CD14-positive monocyte (primary cell): ENCODE results near the gene DLGAP1. TPM values are rescaled to one million over a fixed set of nuclear protein-coding genes. Genes with fewer than 3 reads are reported as not detected.
"Not testable (repeated sequence)": the region's sequence is repeated elsewhere in the genome, so short reads cannot be mapped to it uniquely, and the experiment has no call there.

ENCODE experiments used
- DNase-seq, 3 donors: peaks; one replicate each; pipeline ENCODE4 v3.0.0-alpha.2; 2011 to 2022
- H2AFZ ChIP-seq: 2 replicates; pipeline ENCODE4 v1.6.0; 2012; ENCODE audit warnings: mild to moderate bottlenecking, low read depth, low read length, inconsistent platforms; ENCODE audit not compliant: insufficient read depth, poor library complexity, severe bottlenecking
- H3K27ac ChIP-seq, 2 donors: 1 replicate in 1 of 2; 2 replicates in 1 of 2; pipeline ENCODE4 v1.5.1; 2012 to 2013; ENCODE audit warnings: low read length in 2 of 2, control low read depth in 1 of 2, inconsistent platforms in 1 of 2, low read depth in 1 of 2, mild to moderate bottlenecking in 1 of 2
- H3K27me3 ChIP-seq, 2 donors: one replicate each; pipeline versions ENCODE4 v1.6.0 to v1.6.1; 2011 to 2013; ENCODE audit warnings: low read length in 2 of 2; ENCODE audit not compliant: control insufficient read depth in 2 of 2, insufficient read depth in 2 of 2
- H3K36me3 ChIP-seq, 2 donors: replicated peaks in 1 of 2; 1 replicate in 1 of 2; 2 replicates in 1 of 2; pipeline versions ENCODE4 v1.5.1 to v1.6.1; 2012 to 2013; ENCODE audit warnings: low read length in 2 of 2, control low read depth in 1 of 2, inconsistent platforms in 1 of 2, mild to moderate bottlenecking in 1 of 2; ENCODE audit not compliant: insufficient read depth in 2 of 2, control insufficient read depth in 1 of 2
- H3K4me1 ChIP-seq, 2 donors: 1 replicate in 1 of 2; 2 replicates in 1 of 2; pipeline versions ENCODE4 v1.5.1 to v1.6.1; 2012 to 2013; ENCODE audit warnings: low read length in 2 of 2, control low read depth in 1 of 2, inconsistent platforms in 1 of 2, mild to moderate bottlenecking in 1 of 2, moderate library complexity in 1 of 2; ENCODE audit not compliant: insufficient read depth in 2 of 2, control insufficient read depth in 1 of 2
- H3K4me2 ChIP-seq: replicated peaks from 2 replicates; pipeline ENCODE3; 2012; ENCODE audit warnings: low read length, moderate library complexity, mild to moderate bottlenecking; ENCODE audit not compliant: poor library complexity, severe bottlenecking; ENCODE audit errors: extremely low read depth
- H3K4me3 ChIP-seq, 3 experiments: fragments of 200-600 bp in 1 of 3; sonication (generic) in 1 of 3; replicated peaks in 1 of 3; 1 replicate in 2 of 3; 2 replicates in 1 of 3; pipeline ENCODE4 v1.5.1; 2011 to 2013; ENCODE audit warnings: low read length in 3 of 3, mild to moderate bottlenecking in 3 of 3, control low read depth in 2 of 3, low read depth in 2 of 3, inconsistent platforms in 1 of 3, moderate library complexity in 1 of 3
- H3K79me2 ChIP-seq: 2 replicates; pipeline ENCODE4 v1.6.0; 2012; ENCODE audit warnings: mild to moderate bottlenecking, control low read depth, inconsistent platforms, low read length, moderate library complexity; ENCODE audit not compliant: insufficient read depth
- H3K9ac ChIP-seq: 2 replicates; pipeline ENCODE4 v1.6.0; 2017; ENCODE audit warnings: low read length, mild to moderate bottlenecking; ENCODE audit not compliant: insufficient read depth, poor library complexity, severe bottlenecking
- H3K9me3 ChIP-seq, 2 donors: replicated peaks in 1 of 2; 1 replicate in 1 of 2; 2 replicates in 1 of 2; pipeline versions ENCODE4 v1.5.1 to v1.6.1; 2012 to 2013; ENCODE audit warnings: low read length in 2 of 2, control low read depth in 1 of 2; ENCODE audit not compliant: control insufficient read depth in 1 of 2, insufficient read depth in 1 of 2
- H4K20me1 ChIP-seq: 2 replicates; pipeline ENCODE4 v1.6.0; 2012; ENCODE audit warnings: mild to moderate bottlenecking, low read length, control low read depth, moderate library complexity; ENCODE audit not compliant: insufficient read depth
- H3K27ac Mint-ChIP-seq, 7 donors: one replicate each; pipeline ENCODE4 v1.8.0; 2020; ENCODE audit warnings: mild to moderate bottlenecking in 7 of 7, mixed read lengths in 7 of 7, moderate library complexity in 6 of 7, inconsistent platforms in 2 of 7
- H3K27me3 Mint-ChIP-seq, 3 donors: one replicate each; pipeline ENCODE4 v1.8.0; 2021 to 2022; ENCODE audit warnings: low read depth in 3 of 3, mild to moderate bottlenecking in 3 of 3, mixed read lengths in 3 of 3, moderate library complexity in 3 of 3, inconsistent platforms in 1 of 3
- H3K36me3 Mint-ChIP-seq, 2 donors: one replicate each; pipeline ENCODE4 v1.8.0; 2020; ENCODE audit warnings: mixed read lengths in 2 of 2, inconsistent platforms in 1 of 2, mild to moderate bottlenecking in 1 of 2
- H3K4me1 Mint-ChIP-seq: one replicate; pipeline ENCODE4 v1.8.0; 2020; ENCODE audit warnings: mild to moderate bottlenecking, mixed read lengths
- H3K4me3 Mint-ChIP-seq, 2 donors: one replicate each; pipeline ENCODE4 v1.8.0; 2020; ENCODE audit warnings: mild to moderate bottlenecking in 2 of 2, mixed read lengths in 2 of 2, moderate library complexity in 1 of 2
- H3K9me3 Mint-ChIP-seq, 7 donors: one replicate each; pipeline ENCODE4 v1.8.0; 2020 to 2022; ENCODE audit warnings: mixed read lengths in 7 of 7, mild to moderate bottlenecking in 6 of 7, moderate library complexity in 6 of 7, inconsistent platforms in 2 of 7
- CTCF ChIP-seq: fragments of 200-600 bp; IDR thresholded peaks from one replicate; pipeline ENCODE4 v1.8.0; 2022; ENCODE audit warnings: antibody characterized with exemption, mild to moderate bottlenecking
- WGBS: methylation state at CpG from one replicate; pipeline ENCODE4 v1.1.5; 2013; ENCODE audit warnings: missing lambda C conversion rate; ENCODE audit not compliant: insufficient coverage; 5-methylcytosine and 5-hydroxymethylcytosine counted together
- intact Hi-C, 2 donors: fragments of 100-400 bp; cut with micrococcal nuclease; formaldehyde crosslinking; loops; one replicate each; pipeline versions ENCODE4 v1.15.0 to v1.15.1; 2023
- polyA plus RNA-seq, 3 donors: library from polyadenylated mRNA; depleted of rRNA in 1 of 3; unstranded in 2 of 3; stranded (reverse) in 1 of 3; fragments of 300-500 nt in 2 of 3; fragments of >200 nt in 1 of 3; fragmentation: Illumina TruSeq in 2 of 3; gene quantifications; 1 replicate in 2 of 3; 2 replicates in 1 of 3; pipeline ENCODE4 v1.2.3, GENCODE V29; 2012 to 2021

The DLGAP1 gene
- polyA plus RNA-seq, 3 donors, result 0.09 to 0.42 TPM; not detected in 1

GRCh38 chr18:4319738-4320677, 135.1 kb downstream of the DLGAP1 start:
- H3K27me3 ChIP-seq, result no peaks in the 10 kb centered on the region
- H3K9me3 ChIP-seq, result peaks cover 4 to 7% of the 10 kb centered on the region in 2 donors
- Mint-ChIP-seq H3K9me3 (peaks cover 0 to 8% (median 4%) of the 10 kb centered on the region in 7 donors), H3K27ac (no peak overlapping the region), H3K36me3 (no peaks in the 10 kb centered on the region), H3K27me3 (no peaks in the 10 kb centered on the region), H3K4me1 (no peaks in the 10 kb centered on the region), H3K4me3 (no peak overlapping the region)
- no peaks in the 10 kb centered on the region for H4K20me1 ChIP-seq
- intact Hi-C loops, result no loop called here
- no peaks in the 10 kb centered on the region for H3K4me1 ChIP-seq
- 88% methylated on average over 1 of the region's 3 CpGs for WGBS
- H2AFZ ChIP-seq, result no peak overlapping the region
- no peaks in the 10 kb centered on the region for H3K36me3 ChIP-seq
- no peak overlapping the region for H3K4me2 ChIP-seq
- TF ChIP-seq CTCF, result no peak
- no peak overlapping the region for H3K4me3 ChIP-seq
- H3K27ac ChIP-seq, result no peak overlapping the region
- DNase-seq, result no peak
- H3K9ac ChIP-seq, result no peak overlapping the region
- no peaks in the 10 kb centered on the region for H3K79me2 ChIP-seq

DNA sequence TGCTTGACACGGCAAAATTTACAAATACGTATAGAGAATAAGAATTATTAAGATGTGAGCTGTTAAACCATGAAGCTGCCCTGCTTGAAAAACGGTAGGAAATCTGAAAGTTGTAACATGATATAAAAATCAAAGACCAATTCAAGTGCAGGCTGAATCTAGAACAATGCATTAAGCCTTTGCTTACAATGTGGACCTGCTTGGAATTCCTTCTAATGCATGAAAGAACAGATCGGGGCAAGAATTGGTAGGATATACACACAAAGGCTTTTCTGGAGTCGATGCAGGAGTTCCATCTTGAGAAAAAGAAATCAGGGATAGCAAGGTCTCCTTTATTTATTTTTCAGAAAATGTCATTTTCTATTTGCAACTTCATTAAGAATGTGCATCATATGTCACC, 136.8 kb downstream of the DLGAP1 start:
- H3K9me3 Mint-ChIP-seq, result peaks cover 0 to 8% (median 2%) of the 10 kb centered on the region in 7 donors
- H4K20me1 ChIP-seq, result no peaks in the 10 kb centered on the region
- no peak overlapping the region for H3K4me2 ChIP-seq
- no peaks in the 10 kb centered on the region for H3K27me3 ChIP-seq
- intact Hi-C loops, result no loop called here
- H3K9ac ChIP-seq, result no peak overlapping the region
- no peak overlapping the region for H3K27ac Mint-ChIP-seq
- no peaks in the 10 kb centered on the region for H3K36me3 Mint-ChIP-seq
- no peaks in the 10 kb centered on the region for H3K36me3 ChIP-seq
- no peak overlapping the region for H3K4me3 Mint-ChIP-seq
- no peaks in the 10 kb centered on the region for H3K4me1 Mint-ChIP-seq
- H3K27me3 Mint-ChIP-seq, result no peaks in the 10 kb centered on the region
- TF ChIP-seq CTCF, result no peak
- no peaks in the 10 kb centered on the region for H3K4me1 ChIP-seq
- no peak overlapping the region for H2AFZ ChIP-seq
- 77% methylated on average over 3 of the region's 5 CpGs for WGBS
- no peak overlapping the region for H3K27ac ChIP-seq
- H3K9me3 ChIP-seq, result peaks cover 4 to 7% of the 10 kb centered on the region in 2 donors
- DNase-seq, result no peak
- no peak overlapping the region for H3K4me3 ChIP-seq
- no peaks in the 10 kb centered on the region for H3K79me2 ChIP-seq

DNA sequence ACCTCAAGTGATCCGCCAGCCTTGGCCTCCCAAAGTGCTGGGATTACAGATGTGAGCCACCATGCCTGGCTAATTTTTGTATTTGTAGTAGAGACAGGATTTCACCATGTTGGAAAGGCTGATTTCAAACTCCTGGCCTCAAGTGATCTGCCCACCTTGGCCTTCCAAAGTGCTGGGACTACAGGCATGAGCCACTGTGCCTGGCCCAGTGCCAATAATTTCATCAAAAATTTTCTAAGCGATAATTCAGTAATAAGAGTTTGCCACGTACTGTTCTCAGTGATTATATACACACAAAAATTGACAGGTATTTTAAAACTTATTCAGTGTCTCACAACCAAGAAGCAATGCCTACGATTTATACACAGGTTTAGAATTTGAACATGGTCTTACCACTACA, 143.2 kb downstream of the DLGAP1 start:
- H3K36me3 ChIP-seq, H3K4me2 ChIP-seq, H3K27ac Mint-ChIP-seq, intact Hi-C loops, H3K27me3 Mint-ChIP-seq, H3K4me1 ChIP-seq, H3K4me3 ChIP-seq, H2AFZ ChIP-seq, H3K9me3 ChIP-seq, H3K36me3 Mint-ChIP-seq, DNase-seq, H3K27ac ChIP-seq, H3K4me1 Mint-ChIP-seq, H3K9ac ChIP-seq, H3K79me2 ChIP-seq, H3K9me3 Mint-ChIP-seq, H4K20me1 ChIP-seq, H3K27me3 ChIP-seq, H3K4me3 Mint-ChIP-seq: not testable (repeated sequence)
- 100% methylated on average over 2 of the region's 4 CpGs for WGBS
